ENCODE measurements around the gene NR2F2.
"Not testable (repeated sequence)": the region's sequence is repeated elsewhere in the genome, so short reads cannot be mapped to it uniquely, and the experiment has no call there.

The NR2F2 gene

GRCh38 chr15:96369351-96369750 is 38.9 kb downstream of the NR2F2 start:
- H3K4me3 ChIP-seq (ENCODE audit: low read depth, low read length), result no peak overlapping the region
- TF ChIP-seq CTCF (IDR thresholded peaks at IDR 0.05; ENCODE audit: borderline replicate concordance, insufficient read depth, low read depth, low read length), result no peak

DNA sequence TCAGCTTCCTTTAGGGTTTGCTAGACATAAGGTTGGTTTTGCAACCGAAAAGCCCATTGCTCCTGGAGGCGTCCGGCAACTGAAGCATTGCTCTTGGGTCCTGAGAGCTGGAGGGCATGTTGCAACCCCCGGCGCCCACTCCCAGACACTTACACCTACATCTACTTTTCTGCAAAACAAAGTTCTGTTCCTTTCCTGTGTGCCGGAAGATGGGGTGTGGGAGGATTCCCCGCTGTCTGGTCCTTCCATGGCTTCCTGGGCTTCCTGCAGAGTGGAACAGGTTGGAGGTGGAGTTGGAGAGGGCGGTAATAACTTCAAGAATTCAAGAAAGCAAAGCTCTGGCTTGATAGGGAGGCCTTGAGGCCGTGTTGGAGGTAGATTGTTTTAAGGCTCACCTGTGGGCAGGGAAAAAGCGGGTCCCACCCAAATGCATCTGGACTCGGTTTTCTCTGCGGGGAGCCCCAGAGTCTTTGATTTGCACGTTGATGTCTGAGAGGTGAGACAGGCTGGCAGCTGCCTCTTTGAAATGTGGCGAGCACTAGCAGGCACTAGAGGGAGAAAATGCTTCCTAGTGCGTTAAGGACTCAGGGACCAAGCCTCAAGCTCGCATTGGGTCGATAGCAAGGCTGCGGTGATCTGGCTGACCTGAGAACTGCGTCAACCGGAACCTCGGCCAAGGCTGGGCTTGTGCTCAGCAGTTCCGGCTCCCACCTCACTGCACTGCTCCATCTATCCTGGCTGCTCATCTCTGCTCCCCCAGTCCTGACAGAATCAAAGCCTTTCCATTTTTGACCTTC is 39.5 kb downstream of the NR2F2 start:
- H3K4me3 ChIP-seq (ENCODE audit: low read depth, low read length), result no peak overlapping the region
- TF ChIP-seq CTCF (IDR thresholded peaks at IDR 0.05; ENCODE audit: borderline replicate concordance, insufficient read depth, low read depth, low read length), result no peak

- TF ChIP-seq CTCF (IDR thresholded peaks at IDR 0.05; ENCODE audit: borderline replicate concordance, insufficient read depth, low read depth, low read length), result no peak
These were observed 42.1 kb downstream of the NR2F2 start for GRCh38 chr15:96372554-96372953.

DNA sequence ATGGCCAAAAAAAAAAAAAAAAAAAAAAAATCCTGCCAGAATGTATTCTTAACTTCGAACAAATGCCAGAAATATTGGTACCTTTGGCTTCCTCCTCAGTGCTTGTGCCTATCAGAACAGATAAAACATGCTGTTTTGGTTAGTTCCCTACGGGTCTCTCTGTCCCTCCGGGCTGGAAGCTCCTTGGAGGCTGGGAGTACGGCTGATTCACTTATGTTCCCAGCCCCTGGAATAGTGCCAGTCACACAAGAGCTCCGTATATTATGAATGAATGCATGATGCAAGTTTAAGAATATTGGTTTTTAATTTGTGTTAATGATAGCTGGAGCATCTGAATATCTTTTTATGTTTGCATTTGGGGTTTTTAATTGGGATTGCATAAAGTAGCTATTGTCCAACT is 44.0 kb downstream of the NR2F2 start:
- H3K4me3 ChIP-seq (ENCODE audit: low read depth, low read length), result no peak overlapping the region
- no peak for TF ChIP-seq CTCF (IDR thresholded peaks at IDR 0.05; ENCODE audit: borderline replicate concordance, insufficient read depth, low read depth, low read length)

More at GRCh38 chr15:96372554-96372953, 42.1 kb downstream of the NR2F2 start:
- no peak overlapping the region for H3K4me3 ChIP-seq (ENCODE audit: low read depth, low read length)

DNA sequence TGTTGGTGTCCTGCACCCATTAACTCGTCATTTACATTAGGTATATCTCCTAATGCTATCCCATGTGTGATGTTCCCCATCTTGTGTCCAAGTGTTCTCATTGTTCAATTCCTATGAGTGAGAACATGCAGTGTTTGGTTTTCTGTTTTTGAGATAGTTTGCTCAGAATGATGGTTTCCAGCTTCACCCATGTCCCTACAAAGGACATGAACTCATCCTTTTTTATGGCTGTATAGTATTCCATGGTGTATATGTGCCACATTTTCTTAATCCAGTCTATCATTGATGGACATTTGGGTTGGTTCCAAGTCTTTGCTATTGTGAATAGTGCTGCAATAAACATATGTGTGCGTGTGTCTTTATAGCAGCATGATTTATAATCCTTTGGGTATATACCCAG is 49.1 kb downstream of the NR2F2 start:
- H3K4me3 ChIP-seq (ENCODE audit: low read depth, low read length), result not testable (repeated sequence)

DNA sequence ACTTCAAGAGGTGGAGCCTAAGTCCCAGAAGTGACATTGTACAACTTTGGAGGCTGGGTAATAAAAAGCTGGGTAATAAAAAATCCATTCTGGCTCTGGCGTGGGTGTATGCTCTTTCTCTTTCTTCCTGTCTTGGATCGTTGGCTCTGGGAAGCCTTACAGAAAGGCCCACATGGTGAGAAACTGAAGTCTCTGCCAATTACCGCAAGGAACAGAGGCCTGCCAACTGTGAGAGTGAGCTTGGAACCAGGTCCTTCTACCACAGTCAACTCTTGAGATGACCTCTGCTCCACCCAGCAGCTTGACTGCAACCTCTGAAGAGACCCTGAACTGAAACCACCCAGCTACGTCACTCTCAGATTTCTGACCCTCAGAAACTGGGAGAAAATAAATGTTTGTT is 51.0 kb downstream of the NR2F2 start:
- no peak overlapping the region for H3K4me3 ChIP-seq (ENCODE audit: low read depth, low read length)
- TF ChIP-seq CTCF (IDR thresholded peaks at IDR 0.05; ENCODE audit: borderline replicate concordance, insufficient read depth, low read depth, low read length), result no peak

- H3K4me3 ChIP-seq (ENCODE audit: low read depth, low read length), result no peak overlapping the region
- no peak for TF ChIP-seq CTCF (IDR thresholded peaks at IDR 0.05; ENCODE audit: borderline replicate concordance, insufficient read depth, low read depth, low read length)
These were observed 54.7 kb downstream of the NR2F2 start for GRCh38 chr15:96385195-96385594.
